DOHH2 (cell line): Measurements from ENCODE around the gene GRID1.

Source experiments
- CTCF ChIP-seq: fragments of 200-600 bp; sonication (generic); IDR thresholded peaks from one replicate; pipeline ENCODE4 v1.5.1; 2014; ENCODE audit warnings: antibody characterized with exemption, mild to moderate bottlenecking, low read depth, low read length; ENCODE audit not compliant: poor library complexity, severe bottlenecking
- EZH2phosphoT487 ChIP-seq: fragments of 200-600 bp; sonication (generic); IDR thresholded peaks from 2 replicates; pipeline ENCODE4 v1.6.1; 2017; ENCODE audit warnings: borderline replicate concordance, mild to moderate bottlenecking, antibody characterized with exemption, low read length, moderate library complexity, mixed read lengths

- TF ChIP-seq CTCF (no peak), EZH2phosphoT487 (no peak)
These were observed 745.0 kb downstream of the GRID1 start for GRCh38 chr10:85621562-85621961.
